Activated T-cell treated with anti-CD3 and anti-CD28 coated beads for 24 hours (primary cell): ENCODE data around the gene SHQ1.
A peak's percentile ranks its signal among the peaks of the same experiment; 100 is the strongest.

Experiments used
- DNase-seq: peaks from one replicate; pipeline ENCODE4 v3.0.0-alpha.2; 2020; ENCODE audit warnings: low read depth

SHQ1 gene

DNA sequence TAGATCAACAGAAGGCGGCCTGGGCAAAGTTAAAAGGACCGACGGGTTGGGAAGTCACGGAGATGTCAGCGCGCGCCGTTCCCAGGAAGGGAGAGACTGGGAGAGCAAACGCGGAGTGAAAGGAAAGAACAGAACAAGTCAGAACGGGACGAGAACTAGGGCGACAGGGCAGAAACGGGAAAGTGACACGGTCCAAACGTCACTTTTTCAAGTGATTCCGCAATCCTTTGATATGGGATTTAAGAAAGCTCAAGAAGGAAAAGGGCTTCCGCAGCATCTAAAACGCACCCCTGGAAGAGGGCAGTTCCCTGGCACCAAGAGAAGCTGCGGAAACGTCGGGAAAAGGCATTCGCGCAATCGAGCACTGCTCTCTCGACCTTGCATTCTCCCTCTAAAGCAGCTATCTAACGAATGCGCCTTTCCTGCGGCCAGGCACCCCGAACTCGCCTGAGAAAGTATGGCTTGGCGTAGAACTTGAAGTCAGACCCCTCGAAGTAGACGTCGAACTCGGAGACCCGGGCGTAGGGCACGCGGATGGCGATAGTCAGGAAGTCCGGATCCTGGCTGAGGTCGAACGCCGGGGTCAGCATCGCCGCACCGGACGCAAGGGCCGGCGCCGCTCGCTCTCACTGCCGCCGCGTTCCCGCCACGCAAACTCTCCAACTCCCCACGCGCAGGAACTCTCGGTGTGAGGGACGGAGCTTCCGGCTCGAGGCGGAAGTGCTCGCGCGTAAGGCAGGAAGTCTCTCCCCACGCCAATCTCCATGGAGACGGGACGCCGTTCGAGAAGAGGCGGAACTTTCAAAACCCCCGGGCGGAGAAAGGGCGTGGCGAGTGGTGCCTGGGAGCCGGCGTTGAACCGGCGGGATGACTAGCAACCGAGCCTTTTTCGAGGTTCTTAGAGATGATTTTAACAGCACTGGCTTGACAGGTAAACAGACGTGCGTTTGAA is at the start of gene SHQ1:
Gene SHQ1 (minus strand): TSS at position 695 of the 952 bp plus-strand sequence. CDS start 105 bp downstream, at position 590.
- DNase-seq = peak; percentile 94

DNA sequence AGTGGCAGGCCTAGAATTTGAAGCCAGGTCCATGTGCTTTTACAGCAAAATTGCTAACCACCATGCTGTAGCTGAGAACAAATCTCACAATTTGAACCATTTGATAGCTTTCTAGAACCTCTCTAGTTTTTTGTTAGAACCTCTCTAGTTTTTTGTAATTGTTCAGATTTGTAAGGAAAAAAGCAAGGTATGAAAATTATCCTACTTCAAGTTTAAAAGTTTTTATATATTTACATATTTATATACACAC is 49.4 kb upstream of the SHQ1 start:
- no peak for DNase-seq

DNA sequence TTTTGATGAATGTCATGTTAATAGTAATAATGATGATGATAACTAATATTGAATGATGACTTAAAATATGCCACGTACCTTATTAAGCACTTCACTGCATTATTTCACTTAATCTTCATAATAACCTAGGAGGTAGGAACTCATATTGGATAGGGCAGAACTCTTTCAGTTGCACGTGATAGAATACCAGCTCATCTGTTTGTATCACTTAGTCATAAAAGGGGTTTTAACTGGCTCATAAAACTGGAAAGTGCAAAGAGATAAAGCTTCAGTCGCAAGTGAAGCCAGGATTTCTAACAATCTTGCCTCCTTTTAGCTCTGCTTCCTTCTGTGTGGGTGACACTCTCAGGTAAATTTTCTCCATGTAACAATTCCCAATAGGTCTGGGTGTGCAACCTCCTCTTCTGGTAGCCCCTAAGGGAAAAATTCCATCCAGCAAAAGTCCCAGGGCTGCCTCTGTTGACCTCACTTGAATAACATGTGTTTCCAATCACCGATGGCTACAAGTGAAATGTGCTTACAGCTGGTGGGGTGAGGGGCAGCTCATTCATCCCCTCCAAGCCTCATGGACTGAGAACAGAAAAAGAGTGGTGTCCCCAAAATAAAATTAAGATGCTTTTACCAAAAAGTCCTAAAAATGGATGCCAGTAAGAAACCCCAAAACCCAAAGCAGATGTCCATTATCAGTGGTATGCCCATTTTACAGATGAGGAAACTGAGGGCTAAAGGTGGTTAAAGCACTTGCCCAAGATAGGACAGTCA is 48.9 kb upstream of the SHQ1 start:
- no peak for DNase-seq

DNA sequence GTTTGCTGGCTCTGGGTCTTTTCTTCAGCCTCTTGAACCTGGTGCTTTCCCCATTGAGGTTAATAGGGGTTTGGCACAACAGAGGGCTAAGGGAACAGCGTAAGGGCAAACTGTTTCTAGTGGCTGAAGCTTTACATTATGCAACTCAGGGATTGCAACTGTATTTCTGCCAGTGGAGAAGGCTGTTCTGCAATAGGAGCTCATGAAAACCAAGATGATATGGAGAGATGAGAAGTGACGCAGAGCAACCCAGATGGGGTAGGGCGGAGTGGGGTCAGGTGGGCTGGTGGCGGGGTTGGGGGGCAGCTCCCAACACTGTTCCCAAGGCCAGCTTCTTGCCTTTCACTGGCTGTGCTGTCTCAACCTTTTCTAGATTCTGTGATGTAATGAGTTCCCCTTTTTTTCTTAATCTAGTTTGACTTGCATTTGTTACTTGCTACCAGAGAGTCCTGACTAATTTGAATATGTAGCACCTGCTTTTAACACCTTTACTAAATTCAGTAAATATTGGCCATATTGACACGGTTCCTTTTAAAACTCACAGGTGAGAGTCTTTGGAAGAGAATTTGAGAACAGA is 46.8 kb upstream of the SHQ1 start:
- no peak for DNase-seq

DNA sequence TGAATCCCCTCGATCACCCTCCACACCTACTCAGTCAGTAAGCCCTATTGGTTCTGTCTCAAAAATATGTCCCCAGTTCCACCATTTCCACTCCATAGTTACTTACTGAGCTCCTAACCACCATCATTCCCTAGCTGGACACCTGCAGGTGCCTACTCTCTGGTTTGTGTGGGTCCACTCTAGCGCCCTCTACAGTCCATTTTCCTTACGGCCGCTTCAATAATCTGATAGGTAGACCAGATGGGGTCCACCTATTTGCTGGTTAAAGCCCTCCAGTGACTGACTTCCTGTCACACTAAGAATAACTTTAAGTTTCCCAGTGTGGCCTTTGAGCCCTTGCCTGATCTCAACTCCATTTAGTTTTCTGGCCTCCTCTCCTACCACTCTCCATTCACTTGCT is 44.6 kb upstream of the SHQ1 start:
- DNase-seq = no peak

DNA sequence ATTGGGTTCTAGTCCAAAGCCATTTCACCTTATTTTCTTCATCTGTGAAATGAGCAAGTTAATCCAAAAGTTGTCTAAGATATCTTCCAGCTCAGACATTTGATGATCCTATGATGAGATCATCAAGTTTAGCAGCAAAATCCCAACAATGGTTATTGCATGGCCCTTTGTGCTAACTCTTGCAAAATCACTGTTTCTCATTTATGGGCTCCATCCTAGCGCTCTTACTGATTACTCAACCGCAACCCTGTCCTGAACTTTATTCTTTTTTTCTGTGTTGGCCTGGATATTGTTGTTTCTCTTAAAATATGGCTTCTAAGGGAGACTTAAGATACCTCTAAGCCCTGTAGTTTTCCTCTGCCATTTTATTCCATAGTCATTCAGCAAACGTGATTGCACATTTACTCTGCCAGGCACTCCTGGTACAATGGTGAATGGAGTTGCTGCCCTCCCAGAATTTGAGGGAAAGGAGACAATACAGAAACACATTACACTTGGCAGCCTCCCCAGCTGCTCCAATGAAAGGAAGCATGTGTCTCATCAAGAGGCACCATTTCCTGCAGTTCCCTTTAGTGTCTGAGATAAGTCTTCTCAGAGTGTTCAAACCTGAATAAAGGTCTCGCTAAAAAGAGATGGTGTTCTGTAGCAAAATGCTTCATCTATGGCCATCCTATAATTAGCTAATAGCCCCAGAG is 44.0 kb upstream of the SHQ1 start:
- no peak for DNase-seq

DNA sequence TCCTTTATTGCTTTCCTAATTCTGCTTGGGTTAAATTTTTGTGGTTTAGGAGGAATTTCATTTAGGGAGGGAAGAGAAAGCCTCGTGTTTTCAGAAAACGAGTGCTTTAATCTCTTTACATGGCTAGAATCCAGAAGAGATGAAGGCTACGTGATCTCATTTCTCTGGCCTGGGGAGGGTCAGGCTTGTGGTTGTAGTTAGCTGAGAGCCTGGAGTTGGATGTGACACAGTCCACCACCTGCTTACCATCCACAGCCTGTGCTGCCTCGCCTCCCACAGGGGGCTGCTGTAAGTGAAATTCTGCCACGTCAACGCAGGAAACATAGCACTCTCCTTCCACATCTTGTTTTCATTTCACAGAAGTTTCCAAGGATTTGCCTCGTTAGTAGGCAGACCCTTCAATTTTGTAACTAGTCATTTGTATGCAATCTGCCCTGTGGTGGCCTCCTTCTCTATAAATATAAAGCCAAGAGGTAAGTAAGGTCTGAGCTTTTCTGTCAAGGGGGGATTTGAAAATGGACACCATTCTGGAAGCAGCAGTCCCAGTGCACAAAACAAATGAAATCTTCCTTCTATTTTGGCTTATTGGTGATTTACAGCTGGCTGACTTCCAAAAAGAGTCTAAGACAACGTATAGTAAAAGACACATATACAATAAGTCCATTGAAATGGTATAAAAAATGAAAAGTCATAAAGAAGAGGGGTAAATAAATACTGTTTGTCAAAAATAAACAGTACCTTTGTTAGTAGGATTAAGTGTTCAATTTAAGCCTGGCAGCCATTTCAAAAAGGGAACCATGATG is 43.0 kb upstream of the SHQ1 start:
- no peak for DNase-seq

DNA sequence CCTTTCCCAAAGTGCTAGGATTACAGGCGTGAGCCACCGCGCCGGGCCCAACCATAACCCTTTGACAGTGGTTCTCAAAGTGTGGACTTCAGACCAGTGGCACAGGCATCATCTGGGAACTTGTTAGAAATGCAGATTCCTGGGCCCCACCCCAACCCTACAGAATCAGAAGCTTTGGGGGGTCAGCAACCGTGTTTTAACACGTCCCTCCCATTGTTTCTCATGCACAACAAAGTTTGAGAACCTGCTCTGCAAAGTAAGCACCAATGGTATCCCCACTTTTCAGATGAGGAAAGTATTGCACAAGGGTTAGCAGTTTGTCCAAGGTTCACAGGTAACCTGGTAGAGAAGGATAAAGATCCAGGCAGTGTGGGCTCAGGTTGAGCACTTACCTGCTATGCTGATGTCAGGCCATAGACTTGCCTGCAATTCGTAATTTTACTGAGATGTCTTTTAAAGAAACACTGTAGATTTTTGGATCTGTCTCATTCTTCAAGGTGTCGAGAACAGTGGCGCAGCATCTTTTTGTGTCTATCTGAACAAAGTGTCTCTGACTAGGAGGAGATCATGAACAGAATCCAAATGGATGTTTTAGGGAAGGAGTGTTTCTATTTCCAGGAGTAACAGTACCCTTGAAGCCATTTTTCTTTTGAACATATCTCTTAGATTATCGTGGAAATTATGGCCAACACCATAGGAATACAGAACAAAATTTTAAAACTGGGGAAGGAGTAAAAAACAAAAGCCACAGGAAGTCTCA is 42.1 kb upstream of the SHQ1 start:
- DNase-seq = no peak

DNA sequence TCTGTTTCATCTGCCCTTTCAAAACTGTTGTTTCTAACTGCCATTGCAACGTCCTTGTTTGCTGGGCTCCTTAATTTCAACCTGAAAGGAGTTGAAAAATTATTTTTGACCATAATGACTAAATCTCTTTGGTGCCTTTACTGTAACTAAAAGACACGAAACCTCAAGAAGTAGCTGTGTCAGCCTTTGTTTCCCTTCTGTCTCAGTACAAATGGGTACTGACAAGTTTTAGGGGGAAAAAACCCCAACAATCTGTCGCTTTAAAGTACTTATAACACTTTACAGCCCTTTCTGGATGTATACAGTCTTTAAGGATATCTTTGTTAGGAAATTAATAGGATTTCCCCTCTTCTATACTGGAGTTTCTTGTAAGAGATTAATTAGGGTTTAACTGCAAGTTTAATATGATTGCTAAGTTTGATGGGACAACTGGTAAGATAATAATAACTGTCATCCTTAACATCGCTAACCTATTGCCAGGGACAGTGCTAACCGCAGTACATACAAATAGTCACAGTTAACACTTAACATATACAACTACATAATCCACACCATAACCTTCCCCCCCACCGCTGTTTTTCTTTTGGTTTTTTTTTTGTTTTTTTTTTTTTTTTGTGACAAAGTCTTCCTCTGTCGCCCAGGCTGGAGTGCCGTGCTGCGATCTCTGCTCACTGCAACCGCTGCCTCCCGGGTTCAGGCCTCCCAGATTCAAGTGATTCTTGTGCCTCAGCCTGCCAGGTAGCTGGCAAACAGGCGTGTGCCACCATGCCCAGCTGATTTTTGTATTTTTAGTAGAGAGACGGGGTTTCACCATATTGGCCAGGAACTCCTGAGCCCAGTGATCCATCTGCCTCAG is 41.3 kb upstream of the SHQ1 start:
- no peak for DNase-seq

DNA sequence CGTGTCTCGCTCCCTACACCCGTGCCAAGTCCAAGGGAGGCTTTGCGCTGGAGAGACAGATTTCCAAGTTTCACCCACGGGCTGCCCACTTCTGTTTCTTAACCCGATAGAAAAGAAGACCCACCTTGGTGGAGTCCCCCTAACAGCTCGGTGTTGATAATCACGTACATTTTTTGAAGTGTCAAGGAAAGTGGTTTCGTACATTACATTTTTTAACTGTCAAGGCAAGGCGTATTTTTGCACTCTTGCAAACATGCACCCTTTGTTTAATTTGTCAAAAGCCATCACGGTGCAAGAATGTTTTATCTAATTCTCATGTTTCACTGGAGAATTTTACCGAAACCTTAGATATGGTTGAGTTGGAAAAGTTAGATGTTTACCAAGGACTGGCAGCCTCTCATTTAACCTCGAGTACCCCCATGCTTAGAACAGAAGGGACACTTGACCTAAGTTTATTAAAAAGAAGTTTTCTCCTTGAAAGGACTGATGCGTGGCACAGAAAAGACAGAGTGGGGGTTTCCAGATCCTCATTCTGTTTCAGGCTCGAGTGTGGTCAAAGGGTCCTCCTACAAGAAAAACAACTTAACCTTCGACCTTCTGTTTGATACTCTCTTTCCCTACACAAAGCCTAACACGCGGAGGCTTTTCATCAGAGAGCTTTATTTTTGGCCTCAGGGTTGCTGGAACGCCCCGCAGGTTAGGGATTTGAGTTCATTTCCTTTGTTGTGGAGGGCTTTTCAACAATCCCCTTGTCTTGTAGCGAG is 40.5 kb upstream of the SHQ1 start:
- no peak for DNase-seq

DNA sequence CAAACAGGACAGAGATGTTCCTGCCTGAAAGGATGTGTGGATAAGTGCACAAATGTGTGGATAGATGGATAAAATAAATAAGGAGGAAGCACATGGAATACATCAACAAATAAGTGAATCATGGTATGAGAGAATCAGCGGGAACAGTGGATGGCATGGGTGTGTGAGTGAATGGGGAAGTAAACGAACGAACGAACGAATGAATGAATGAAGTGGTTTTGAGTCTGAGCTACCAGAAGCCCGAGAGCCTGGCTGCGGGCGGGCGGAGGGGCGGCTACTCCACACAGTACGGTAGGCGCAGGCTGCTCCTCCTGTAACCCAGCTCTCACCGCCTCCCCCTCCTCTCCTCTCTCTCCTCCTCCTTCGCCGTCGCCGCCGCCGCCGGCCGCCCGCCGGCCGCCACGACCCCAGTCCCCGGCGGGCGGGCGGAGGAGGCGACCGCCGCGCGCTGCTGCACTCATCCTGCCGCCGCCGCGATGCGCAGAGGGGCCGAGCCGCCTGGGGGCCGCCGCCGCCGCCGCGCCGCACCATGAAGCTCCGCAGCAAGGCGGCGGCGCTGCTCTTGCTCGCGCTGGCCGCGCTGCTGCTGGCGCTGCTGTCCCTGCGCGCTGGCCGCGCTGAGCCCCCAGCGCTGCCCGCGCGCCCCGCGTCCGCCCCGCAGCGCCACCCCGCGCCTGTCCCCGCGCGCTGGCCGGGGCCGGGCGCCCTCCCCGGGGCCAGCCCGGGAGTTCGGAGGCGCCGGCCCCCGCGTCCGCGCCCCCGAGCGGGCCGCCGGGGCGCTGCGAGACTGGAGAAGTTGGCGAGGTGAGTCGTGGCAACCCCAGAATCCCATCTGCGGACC is 39.7 kb upstream of the SHQ1 start, which contains the start of gene GXYLT2:
Gene GXYLT2 (plus strand): TSS at position 342 of the 841 bp plus-strand sequence. CDS start 188 bp downstream, at position 530.
- DNase-seq = no peak

DNA sequence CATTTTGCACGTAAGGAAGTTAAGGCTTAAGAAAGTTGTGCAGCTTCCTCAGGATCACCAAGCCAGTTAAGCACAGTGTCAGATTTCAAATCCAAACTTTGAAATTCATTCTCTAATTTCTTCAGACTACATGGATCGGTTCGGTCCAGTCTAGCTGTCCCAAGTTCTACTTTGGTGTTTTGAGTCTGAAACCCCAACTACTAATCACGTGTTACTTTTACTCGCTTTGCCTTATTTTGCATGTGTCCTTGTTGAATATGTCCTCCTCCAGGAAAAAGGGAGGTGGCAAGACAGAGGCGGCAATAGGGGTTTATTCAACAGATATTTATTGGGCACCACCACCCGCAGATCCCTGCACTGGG is 39.1 kb upstream of the SHQ1 start:
- DNase-seq = no peak

DNA sequence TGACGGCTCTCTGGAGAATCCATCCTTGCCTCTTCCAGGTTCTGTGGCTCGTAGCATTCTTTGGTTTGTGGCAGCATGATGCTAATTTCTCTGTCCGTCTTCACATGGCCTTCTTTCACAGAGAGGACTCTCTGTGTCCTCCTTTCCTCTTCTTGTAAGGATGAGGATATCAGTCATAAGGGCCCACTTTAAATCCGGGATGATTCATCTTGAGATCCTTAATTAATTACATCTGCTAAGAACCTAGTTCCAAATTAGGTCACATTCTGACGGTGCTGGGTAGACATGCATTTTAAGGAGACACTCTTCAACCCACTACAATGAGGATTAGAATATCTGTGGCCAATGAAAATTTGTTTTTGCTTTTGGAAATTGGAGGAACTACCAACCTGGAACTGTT is 23.9 kb upstream of the SHQ1 start:
- no peak for DNase-seq

DNA sequence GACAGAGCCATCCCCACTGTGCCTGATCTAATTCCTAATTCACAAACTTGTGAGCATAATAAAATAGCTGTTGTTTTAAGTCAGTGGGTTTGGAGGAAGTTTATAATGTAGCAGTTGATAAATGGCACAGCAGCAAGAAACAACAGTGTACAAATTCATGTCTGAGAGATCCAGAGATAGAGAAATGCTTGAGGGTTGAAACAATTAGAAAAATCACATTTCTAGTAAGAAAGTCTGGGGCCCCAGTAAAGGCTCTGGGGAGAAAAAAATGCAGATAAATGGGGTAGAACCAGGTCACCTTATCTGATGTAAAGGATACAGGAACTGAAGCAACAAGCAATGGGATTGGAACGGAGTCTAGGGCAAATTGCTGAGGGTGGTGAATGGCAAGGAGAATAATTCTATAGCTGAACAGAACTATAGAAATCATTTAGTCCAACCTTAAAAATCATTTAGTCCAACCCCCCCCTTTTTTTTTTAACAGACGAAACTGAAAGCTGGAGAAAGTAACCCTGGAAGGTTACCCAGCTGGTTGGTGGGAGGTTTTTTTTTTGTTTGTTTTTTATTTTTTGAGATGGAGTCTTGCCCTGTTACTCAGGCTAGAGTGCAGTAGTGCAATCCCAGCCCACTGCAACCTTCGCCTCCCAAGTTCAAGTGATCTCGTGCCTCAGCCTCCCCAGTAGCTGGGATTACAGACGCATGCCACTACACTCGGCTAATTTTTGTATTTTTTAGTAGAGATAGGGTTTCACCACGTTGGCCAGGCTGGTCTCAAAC is 14.3 kb upstream of the SHQ1 start:
- DNase-seq = no peak

DNA sequence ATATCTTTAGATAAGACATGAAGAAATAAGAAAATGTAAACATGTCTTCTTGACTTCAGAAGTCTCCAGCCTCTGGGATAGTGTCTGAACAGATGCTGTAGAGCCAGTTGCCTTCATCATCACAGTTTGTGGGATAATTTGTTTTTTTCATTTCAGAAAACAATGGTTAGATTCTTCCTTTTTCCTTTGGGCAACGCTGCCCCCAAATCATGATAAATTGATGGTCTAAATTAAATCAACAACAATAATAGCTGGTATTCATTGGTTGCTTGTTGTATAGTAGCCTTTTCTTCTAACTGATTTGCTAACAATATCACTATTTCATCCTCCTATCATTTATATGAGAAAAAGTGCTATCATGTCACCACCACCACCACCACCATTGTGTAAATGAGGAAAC is 12.6 kb upstream of the SHQ1 start:
- no peak for DNase-seq

DNA sequence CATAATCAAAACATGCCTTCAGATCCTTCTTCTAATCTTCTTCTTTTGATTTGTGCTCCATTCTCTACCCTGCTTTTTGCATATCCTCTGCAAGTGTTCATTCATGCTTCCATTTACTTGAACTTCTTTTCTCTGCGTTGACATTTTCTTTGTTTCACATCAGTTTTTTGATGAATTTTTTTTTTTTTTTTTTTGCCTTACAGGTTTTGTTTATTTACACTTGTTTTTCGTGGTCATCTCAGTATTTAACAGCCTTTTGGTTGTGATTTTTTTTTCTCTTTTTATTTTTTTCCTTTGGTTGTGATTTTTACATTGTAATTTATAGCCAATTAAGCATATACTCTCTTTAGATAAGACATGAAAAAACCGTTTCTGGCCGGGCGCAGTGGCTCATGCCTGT is 11.8 kb upstream of the SHQ1 start:
- no peak for DNase-seq

DNA sequence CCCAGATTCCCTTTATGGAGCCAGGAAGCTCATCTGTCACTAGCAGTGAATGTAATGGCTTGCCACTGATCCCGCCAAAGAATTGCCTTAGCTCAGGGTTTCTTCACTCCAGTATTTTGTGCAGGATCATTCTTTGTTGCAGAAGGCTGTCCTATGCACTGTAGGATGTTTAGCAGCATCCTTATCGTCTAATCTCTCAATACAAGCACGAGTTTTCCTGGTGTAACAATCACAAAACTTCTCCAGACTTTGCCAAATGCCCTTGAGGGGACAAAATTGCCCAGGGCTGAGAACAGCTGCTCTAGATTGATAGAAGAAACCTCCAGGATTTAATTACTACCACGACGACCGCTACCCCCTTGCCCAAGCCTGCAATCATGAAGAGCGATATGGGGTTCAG is 6.8 kb upstream of the SHQ1 start:
- DNase-seq = no peak
